NCI-H128 (cell line): ENCODE measurements around the gene TP53I11.

ENCODE experiments used
- DNase-seq: peaks from one replicate; lab custom pipeline; 2025; ENCODE audit not compliant: unreplicated experiment; lab: John Stamatoyannopoulos, UW

The TP53I11 gene

DNA sequence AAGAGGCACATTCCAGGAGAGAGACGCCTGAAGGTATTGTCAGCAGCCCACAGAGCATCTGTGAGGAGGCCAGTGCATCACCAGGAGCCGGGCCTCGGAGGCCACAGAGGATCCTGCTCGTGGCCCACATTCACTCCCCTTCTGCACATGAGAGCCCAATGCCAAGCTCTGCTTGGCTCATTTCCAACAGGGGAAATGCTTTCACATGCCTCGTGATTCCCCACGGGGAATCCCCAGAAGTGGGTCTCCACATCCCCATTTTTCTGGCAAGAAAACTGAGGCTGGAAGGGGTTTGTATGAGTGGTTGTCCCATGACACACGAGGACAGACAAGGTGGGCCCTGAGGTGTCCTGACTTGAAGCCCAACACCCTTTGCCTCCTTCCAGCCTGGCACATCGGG lies 34.4 kb downstream of the TP53I11 start:
- no peak for DNase-seq

DNA sequence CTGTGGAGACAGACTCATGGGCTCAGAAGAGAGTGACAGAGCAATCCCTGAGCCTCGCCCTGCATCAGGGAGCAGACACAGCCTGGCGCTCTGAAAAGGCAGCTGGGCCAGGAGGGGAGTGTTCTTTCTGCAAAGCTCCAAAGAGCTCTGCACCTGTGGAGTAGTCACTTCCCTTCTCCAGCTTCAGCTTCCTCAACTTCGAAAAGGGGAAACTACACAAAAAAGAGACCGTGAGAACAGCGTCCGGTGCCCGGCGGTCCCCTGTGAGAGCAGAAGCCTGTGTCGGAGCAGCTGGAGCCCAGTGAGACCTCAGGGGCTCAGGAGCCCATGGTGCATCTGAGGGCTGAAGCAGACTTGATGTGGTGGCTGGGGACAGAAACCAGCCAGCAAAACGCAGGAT lies 35.1 kb downstream of the TP53I11 start:
- DNase-seq = no peak

DNA sequence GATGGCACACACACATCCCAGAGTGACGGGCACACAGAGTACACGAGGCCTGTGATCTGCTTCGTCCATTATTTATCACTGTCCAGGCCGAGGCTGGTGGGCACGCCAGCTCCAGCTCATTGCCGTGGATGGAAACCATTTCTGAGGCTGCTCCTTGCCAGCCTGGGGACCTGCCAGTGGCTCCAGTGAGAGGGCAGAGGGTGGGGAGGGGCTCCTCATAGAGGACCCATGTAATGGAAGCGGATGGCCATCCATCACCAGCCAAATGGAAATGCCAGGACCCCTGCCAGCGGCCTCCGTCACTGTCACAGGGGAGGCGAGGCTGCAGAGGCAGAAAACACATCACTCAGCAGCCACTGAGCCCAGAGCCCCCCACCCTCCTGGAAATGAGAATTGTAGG lies 35.7 kb downstream of the TP53I11 start:
- DNase-seq = no peak

GRCh38 chr11:44914105-44914504 lies 36.6 kb downstream of the TP53I11 start:
- no peak for DNase-seq

- DNase-seq = no peak
Measured at GRCh38 chr11:44913502-44913901, 37.2 kb downstream of the TP53I11 start.

DNA sequence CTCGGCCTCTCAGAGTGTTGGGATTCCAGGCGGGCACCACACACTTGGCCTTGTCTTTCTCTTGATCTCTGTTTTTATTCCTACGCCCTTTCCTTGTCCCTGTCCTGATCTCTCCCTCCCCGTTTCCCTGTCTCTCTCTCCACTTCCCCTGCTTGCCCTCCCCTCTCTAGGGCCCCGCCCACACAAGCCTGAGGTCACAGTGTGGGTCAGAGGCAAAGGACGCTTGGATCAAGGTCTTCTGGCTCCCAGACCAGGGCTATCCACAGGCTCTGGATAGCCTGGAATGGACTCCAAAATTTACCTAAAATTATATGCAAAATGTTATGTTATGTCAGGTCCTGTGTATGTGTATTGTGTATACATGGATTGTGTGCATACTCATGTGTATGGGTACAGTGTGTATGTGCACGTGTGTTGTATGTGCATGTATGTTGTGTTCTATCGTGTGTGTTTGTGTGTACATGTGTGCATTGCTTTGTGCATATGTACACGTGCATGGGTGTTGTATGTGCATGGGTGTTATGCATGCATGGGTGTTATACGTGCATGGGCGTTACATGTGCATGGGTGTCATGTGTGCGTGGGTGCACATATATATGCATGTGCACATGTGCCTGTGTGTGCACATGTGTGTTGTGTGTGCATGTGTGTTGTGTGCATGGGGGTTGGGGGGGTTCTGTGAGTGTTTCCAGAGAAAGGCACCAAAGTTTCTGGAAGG lies 38.3 kb downstream of the TP53I11 start:
- no peak for DNase-seq

- peak; percentile 67 for DNase-seq
Measured at GRCh38 chr11:44911029-44911814, 39.5 kb downstream of the TP53I11 start.

DNA sequence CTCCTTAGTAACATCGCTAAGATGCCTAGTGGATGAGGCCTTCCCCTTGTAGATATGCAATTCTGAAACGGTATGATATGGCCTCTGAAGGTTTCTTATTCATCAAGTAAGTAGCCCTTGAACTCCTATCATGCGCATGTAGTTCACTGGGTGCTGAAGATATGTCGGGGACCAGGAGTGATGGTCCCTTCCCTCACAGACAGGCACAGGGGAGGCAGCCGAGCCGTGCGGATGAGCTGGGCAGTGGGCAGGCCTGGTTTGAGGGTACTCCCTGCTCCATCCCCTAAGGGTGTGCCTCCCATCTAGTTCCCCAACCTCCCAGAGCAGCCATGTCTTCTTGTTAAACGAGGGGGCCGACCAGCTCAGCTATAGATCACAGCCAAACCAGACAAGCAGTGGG lies 40.1 kb downstream of the TP53I11 start:
- no peak for DNase-seq

- no peak for DNase-seq
Measured at GRCh38 chr11:44909557-44909956, 41.1 kb downstream of the TP53I11 start.

DNA sequence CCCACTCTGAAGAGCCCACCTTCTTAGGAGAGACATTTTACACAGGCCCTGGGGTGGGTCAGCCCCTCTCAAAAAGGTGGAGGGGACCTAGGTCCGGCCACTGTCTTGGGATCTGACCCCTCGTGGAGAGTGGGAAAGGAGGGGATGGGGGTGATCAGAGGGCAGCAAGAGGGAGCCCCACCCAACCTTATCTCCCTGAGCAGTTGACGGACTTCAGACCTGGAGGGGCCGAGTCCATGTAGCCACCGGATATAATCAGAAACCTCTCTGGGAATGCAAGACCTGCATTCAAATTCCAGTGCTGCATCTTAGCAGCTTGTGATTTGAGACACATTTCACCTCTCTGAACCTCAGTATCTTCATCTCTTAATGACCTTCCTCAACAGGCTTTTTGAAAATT lies 44.0 kb downstream of the TP53I11 start:
- DNase-seq = no peak

DNA sequence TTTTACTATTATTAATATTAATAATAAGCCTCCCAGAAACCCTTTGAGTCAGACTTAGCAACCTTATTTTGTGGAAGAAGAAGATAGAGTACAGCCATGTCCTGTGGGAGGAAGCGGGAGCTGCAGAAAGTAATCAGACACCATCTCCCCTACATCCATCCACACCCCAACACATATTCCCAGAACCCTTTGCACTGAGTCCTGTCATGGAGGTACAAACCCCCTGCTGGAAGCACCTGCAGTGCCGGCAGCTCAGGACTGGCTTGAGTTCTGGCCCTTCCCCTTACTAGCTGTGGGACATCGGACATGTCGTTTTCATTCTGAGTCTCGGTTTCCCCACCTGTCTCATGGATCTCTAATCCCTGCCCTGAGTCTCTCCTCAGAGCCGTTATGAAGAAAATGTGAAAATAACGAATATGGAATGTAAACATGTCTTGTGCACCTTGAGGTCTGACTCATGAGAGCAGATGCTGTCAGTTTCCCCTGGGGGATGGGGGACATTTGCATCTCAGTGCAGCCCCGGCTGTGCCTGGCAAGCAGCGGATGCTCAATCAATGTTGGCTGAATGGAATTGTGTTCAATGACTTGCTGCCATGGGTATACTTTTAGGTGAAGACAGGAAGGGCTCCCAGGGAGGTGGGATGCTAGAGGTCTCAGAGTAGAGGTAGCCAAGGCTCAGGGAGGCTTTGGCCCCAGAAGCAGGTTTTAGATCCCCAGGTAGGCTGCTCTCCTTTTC lies 45.4 kb downstream of the TP53I11 start:
- no peak for DNase-seq

GRCh38 chr11:44904261-44905020 lies 46.2 kb downstream of the TP53I11 start:
- DNase-seq = no peak

- DNase-seq = no peak
Measured at GRCh38 chr11:44903518-44903917, 47.2 kb downstream of the TP53I11 start.

GRCh38 chr11:44903035-44903434 lies 47.6 kb downstream of the TP53I11 start:
- no peak for DNase-seq

GRCh38 chr11:44901786-44902185 lies 48.9 kb downstream of the TP53I11 start:
- DNase-seq = no peak

DNA sequence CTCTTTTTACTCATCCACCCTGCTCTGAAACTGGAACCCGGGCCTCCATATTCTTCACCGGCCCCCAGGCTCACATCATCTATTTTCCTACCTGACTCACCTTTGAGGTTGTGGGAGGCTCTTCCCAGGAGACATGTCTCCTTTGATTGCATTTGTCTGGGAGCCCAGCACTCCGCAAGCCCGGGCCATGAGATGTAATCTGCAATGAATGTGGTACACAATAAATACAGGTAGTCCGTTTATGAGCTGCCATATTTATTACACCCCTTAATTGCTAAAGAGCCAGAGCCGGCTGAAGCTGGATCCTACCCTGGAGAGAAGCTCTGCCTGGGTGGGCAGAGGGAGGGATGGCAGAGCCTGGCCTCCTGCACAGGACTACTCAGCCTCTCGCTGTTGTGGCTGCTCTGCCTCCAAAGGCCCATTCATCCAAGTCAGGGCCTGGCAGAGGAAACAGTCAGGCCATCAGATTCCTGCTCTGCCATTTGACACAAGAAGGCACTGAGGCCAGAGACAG lies 49.5 kb downstream of the TP53I11 start:
- no peak for DNase-seq

- no peak for DNase-seq
Measured at GRCh38 chr11:44899959-44900358, 50.7 kb downstream of the TP53I11 start.

DNA sequence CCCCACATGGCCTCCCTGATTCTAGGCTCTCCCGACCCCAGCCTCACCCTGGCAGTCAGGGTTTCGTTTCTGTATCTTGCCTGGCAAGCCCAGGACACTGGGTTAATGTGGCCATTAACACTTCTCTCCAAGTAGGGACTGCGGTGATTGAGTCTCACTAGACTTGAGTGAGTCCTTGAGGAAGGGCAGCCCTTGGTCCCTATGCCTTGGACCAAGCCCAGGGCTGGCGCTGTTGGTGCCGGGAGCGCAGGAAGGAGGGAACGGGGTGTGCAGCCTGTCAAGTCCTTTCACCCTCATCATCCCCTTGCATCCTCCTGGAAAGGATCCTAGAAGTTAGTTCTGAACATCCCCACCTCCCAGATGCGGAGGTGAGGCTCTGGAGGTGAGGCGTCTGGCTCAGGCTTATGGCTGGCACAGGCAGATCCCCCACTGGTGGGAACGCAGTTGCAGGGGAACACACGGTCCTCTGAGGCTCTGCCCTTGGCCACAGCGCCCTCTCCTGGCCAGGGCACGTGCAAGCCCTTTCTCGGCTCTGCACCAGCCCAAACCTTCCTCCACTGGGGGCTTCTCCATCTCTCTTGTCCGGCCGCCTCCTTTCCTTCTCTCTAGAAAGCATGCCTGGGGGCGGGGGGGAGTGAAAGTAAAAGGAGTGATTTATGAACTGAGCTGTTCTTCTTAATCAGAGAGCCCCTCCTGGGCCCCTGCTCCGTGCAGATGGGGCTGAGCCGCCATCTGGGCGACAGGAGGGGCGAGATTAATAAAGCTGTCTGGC lies 56.7 kb downstream of the TP53I11 start:
- peak; percentile 70 for DNase-seq

GRCh38 chr11:44893308-44893822 lies 57.3 kb downstream of the TP53I11 start:
- no peak for DNase-seq

DNA sequence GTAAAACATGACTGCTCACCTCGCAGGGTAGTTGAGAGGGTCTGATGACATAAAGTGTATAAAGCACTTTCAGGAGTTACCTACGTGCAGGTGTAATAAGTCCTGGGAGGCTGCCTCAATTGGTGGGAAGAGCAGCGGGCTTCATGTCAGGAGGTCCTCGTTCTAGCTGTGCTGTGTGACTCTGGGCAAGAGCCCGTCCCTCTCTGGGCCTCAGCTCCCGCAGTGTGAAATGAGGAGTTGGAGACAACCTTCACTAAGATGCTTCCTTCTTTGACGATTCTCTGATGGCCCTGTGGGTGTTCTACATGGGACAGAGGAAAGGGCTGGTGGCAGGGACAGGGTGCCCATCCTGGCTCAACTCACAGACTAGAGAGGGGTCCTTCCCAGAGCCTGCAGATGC lies 57.8 kb downstream of the TP53I11 start:
- no peak for DNase-seq
